GM13977 (cell line): Measurements from ENCODE around the gene FRAT1.
A peak's percentile ranks its signal among the peaks of the same experiment; 100 is the strongest.

Experiments used
- DNase-seq: peaks from one replicate; pipeline ENCODE4 v3.0.0; 2012; ENCODE audit warnings: low spot score
- in situ Hi-C: fragments of 300-500 bp; cut with MboI; formaldehyde crosslinking; loops from one replicate; pipeline ENCODE4 v1.12.0; 2022; ENCODE audit warnings: low sequenced_read_pairs, low pct_unique_long_range_greater_than_20kb, mixed read lengths, inconsistent platforms; ENCODE audit not compliant: unreplicated experiment
- TF ChIP-seq, protein P1 (sequence below): IDR thresholded peaks from 2 replicates; pipeline ENCODE4 v1.5.1; 2012; ENCODE audit warnings: mild to moderate bottlenecking, control low read depth; ENCODE audit not compliant: insufficient read depth; ENCODE audit errors: extremely low read depth, missing control alignments

Gene FRAT1

DNA sequence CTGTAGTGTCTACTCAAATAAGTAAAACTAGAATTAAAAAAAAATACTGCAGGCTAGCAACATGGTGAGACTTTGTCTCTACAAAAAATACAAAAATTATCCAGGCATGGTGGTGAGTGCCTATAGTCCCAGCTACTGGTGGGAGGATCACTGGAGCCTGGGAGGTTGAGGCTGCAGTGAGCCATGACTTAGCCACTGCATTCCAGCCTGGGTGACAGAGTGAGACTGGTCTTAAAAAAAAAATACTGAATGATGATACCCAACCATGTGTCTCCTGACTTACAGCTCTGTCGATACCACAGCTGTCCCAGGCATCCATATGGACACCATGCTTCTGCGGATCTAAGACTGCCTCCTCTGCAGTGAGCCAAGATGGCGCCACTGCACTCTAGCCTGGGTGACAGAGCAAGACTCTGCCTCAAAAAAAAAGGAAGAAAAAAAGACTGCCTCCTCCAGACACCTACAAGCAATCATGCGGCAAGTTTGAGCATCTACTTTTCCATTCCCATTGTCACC lies 7.9 kb upstream of the FRAT1 start:
- TF ChIP-seq, protein P1, sequence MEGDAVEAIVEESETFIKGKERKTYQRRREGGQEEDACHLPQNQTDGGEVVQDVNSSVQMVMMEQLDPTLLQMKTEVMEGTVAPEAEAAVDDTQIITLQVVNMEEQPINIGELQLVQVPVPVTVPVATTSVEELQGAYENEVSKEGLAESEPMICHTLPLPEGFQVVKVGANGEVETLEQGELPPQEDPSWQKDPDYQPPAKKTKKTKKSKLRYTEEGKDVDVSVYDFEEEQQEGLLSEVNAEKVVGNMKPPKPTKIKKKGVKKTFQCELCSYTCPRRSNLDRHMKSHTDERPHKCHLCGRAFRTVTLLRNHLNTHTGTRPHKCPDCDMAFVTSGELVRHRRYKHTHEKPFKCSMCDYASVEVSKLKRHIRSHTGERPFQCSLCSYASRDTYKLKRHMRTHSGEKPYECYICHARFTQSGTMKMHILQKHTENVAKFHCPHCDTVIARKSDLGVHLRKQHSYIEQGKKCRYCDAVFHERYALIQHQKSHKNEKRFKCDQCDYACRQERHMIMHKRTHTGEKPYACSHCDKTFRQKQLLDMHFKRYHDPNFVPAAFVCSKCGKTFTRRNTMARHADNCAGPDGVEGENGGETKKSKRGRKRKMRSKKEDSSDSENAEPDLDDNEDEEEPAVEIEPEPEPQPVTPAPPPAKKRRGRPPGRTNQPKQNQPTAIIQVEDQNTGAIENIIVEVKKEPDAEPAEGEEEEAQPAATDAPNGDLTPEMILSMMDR: no peak
- DNase-seq: no peak
- in situ Hi-C loops: no loop called here

DNA sequence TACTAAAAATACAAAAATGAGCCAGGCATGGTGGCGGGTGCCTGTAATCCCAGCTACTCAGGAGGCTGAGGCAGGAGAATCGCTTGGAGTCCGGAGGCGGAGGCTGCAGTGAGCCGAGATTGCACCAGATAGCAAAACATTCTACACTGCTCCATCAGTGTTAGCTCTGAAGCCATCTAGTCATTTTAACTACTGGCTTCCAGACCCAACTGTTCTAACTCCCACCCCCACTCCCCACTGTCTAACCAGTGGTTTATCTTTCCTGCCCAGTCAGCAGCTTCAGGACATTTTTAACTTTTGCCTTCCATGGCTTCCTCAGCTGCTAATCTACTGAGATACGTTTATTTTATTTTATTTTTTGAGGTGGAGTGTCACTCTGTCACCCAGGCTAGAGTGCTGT lies 6.2 kb upstream of the FRAT1 start:
- DNase-seq: no peak
- in situ Hi-C loops: no loop called here
- TF ChIP-seq, protein P1: no peak

DNA sequence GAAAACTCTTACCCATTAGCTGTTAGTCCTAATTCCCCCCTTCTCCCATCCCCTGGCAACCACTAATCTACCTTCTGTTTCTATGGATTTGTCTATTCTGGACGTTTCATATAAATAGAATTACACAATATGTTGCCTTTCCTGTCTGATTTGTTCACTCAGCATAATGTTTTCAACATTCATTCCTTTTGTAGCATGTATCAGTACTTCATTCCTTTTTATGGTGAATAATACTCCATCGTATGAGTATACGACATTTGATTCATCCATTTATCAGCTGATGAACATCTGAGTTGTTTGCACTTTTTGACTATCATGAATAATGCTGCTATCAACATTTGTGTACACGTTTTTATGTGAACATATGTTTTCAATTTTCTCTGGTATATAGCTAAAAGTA lies 4.4 kb upstream of the FRAT1 start:
- TF ChIP-seq, protein P1: no peak
- DNase-seq: no peak
- in situ Hi-C loops: no loop called here

DNA sequence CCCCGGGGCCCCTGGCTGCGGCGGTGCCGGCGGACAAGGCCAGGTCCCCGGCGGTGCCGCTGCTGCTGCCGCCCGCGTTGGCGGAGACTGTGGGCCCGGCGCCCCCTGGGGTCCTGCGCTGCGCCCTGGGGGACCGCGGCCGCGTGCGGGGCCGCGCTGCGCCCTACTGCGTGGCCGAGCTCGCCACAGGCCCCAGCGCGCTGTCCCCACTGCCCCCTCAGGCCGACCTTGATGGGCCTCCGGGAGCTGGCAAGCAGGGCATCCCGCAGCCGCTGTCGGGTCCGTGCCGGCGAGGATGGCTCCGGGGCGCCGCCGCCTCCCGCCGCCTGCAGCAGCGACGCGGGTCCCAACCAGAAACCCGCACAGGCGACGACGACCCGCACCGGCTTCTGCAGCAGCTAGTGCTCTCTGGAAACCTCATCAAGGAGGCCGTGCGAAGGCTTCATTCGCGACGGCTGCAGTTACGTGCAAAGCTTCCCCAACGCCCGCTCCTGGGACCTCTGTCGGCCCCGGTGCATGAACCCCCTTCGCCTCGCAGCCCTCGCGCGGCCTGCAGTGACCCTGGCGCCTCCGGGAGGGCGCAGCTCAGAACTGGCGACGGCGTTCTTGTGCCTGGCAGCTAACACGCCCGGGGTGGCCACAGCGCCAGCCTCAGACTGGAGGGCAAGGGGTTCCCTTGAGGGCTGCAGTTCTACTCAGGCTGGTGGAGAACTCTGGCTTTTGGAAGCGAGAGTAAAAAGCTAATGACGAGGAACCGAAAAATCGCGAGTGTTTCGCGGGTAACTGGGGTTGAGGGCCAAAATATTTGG lies 804 bp downstream of the FRAT1 start:
- TF ChIP-seq, protein P1: peak; percentile 11
- peak; percentile 62 for DNase-seq
- in situ Hi-C loops: no loop called here

DNA sequence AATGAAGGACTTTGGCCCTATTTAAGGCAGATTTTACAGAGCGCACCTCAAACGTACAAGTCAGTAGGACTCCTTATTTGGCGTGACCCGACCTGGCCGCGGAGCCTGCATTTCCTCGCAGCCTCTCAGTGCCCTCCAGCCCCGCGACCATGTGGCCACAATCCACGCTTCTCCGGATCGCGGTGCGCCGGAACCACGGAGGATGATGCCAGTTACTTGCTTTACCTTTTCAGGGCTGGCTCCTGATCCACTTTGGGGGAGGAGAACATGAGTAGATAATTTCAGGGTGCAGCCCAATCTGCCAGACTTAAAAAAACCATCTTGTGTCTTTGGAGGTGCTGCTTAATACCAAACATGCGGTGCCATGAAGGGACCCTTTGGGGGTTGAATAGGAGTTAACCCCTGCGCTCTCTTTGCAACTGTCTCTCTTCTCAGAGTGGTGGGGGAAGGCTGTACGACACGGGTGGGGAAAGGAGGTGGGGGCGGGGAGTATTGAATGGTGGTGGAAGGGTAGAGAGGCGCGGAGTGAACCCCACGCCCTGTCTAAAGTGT lies 1.5 kb downstream of the FRAT1 start:
- TF ChIP-seq, protein P1: no peak
- in situ Hi-C loops: no loop called here
- DNase-seq: no peak

DNA sequence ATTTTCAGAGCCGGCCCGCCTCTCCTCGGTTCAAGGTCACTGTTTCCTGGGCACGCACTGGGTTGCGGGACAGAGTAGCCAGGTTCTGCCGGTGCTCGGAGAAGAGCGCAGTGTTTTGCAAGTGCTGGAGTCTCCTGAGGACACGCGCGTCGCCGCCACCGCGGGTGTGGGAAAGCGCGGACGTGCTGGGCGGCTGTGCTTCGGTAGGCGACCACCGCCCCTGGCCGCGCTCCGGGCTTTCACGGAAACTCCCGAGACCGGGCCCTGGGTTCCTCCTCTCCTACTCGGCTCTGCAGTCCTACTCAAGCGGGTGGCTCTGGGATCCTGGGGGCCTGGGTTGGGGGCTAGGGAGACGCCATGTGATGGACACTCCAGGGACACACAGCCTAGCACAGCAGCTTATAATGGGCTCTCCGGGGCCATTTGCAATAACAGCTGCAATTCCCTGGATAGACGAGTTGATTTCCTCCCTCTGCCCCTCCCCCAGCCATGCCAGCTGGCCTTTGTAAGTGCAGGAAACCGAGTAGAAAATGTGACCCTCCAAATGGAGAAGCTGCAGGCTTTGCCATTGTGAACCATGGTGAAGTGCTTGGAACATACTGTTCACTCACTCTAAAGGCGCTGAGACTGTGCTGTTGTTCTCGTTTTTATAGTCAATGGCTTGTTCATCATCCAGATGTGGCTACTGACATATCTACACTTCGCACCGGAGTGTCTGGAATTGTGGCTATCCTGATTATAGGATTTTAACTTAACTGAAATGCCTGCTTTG lies 2.1 kb downstream of the FRAT1 start:
- in situ Hi-C loops: no loop called here
- no peak for DNase-seq
- TF ChIP-seq, protein P1: no peak
